ENCODE data around the gene CCDC88C. TPM values are rescaled to one million over a fixed set of nuclear protein-coding genes. Genes with fewer than 3 reads are reported as not detected.
"Not testable (repeated sequence)": the region's sequence is repeated elsewhere in the genome, so short reads cannot be mapped to it uniquely, and the experiment has no call there.

Gene CCDC88C
- polyA plus RNA-seq, 12 donors, result 8.9 to 30.9 (median 13.1) TPM; not detected in 1

DNA sequence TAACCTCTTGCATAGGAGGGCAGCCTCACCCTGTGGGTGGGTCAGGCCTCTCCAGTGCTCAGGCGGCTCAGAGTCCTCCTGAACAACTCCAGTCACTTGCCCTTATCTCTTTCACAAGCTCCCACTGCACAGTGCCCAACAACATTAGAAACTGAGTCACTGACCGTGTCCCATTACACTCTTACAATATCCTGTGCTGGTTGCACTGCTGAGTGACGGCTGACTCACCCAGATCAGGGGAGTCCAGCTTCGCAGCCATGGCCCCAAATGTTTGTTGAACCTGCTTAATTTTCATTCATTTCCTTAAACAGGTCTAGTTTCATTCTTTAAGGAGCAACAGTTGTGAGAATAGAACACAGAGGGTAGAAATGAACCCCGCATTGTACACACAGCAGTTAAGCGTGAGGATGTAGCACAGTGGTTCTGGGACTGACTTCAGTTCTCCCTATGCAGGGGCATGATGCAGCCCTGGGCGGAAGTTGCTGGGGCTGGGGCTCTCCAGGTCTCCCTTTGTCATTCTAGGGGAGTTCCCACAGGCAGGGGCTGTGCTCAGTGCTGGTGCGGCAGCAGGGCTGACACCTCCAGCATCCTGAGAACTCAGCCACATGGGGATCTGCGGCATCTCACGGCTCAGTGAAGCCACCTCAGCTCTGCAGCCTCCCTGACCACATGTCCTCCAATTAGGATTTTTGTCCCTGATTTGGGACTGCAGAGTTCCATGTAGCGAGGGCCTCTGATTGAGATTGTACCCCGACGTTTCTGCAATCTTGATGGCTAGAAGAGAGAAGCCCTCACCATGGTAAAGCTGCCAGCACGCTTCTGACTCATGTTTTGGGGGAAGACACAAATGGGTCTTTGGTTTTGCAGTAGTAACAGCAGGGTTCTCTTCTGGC lies 189.3 kb downstream of the CCDC88C start:
- DNase-seq, result no peak

DNA sequence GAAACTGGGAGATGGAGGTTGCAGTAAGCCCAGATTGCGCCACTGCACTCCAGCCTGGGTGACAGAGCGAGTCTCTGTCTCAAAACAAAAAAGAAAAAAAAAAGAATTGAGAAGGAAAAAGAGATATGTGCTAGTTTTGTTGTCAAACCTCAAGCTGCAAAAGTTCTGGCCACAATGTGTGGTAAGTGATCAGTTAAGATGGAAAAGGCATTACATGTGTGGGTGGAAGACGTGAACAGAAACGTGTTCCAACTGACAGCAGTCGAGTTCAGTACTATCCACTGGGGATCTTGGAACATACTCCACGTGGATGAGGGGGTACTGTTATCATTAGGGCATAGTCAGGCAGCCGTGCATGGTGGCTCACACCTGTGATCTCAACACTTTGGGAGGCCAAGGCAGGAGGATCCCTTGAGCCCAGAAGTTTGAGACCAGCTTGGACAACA lies 190.4 kb downstream of the CCDC88C start:
- no peak for DNase-seq

DNA sequence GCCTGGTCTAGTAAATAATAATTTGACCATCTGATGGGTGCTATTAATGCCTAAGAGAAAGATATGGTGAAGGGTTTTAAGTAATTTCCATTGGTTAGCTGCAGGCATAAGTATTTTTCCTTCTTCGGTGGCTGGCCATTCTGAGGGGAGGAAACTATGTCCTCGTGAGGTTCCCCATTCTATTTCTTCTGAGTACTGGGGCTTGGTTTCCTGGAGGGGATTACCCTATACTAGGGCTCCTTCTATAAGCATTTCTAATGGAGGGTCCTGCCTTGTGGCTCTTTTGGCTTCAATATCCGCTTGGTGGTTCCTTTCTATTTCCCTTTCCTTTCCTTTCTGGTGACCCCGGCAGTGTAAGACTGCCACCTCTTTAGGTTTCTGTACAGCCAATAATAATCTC lies 191.3 kb downstream of the CCDC88C start:
- not testable (repeated sequence) for DNase-seq

DNA sequence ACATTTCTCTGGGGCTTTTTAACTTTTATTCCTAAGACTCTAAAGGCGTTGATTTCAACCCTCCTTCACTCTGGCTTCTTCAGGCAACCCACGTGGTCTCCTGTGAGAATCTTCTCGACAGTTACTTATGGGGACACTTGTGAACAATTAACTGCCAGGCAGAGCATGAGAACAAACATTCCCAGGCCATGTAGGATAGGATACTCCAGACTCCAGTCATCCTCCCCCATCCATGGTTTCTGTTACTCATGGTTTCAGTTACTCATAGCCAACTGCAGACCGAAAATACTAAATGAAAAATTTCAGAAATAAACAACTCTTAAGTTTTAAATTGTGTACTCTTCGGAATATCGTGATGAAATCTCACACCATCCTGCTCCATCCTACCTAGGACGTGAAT lies 192.6 kb downstream of the CCDC88C start:
- DNase-seq, result no peak

DNA sequence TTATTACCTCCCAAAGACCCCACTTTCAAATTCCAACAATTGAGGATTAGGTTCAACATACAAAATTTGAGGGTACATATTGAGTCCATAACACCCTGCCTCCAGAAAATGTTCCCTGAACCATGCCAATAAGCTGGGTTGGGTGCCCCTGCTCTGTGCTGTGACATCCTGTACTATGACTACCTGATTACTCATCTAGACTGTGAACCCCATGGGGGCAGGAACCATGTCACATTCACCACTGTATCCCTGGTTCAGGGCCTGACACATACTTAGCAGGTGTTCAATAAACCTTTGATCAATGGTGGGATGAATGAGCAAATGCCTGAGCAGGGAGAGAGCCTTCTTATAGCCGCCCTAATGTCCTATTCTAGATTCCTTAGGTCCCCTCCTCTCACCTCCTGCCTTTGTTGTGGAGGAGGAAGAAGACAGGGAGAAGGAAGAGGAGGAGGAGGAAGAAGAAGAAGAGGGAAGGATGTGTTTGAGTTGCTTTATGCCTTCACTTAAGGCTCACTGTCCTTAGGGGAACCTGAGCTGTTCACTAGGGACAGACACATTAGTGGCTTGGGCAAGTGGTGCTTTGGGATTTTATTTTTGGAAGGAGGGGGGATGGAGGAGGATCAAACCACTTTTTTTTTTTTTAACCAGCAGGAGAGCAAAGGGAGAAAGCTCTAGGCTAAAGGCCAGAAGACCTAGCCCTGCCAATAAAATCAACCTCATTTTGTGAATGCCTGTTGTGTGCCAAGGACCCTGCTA lies 194.4 kb downstream of the CCDC88C start:
- DNase-seq, result no peak

Other genes with a start within 250 kb of the CCDC88C start
- 1 to 10 TPM in 4 of 12 donors, under 1 TPM in 6, not detected in 2; 0.35 to 2.4 (median 0.88) TPM for gene GPR68, start 173.1 kb downstream of the CCDC88C start, polyA plus RNA-seq (ENCODE audit: insufficient read length in 12 of 12)
- 100 to 1,000 TPM in 1 of 12 donors, 10 to 100 TPM in 10, not detected in 1; 60.3 to 108 (median 69.8) TPM for gene PPP4R3A, start 92.5 kb upstream of the CCDC88C start, polyA plus RNA-seq (ENCODE audit: insufficient read length in 12 of 12)